Astrocyte (in vitro differentiated cells and primary cell): ENCODE results near the gene CAMK2N1. TPM values are rescaled to one million over a fixed set of nuclear protein-coding genes. Genes with fewer than 3 reads are reported as not detected.

Experiments
- DNase-seq: peaks from one replicate; pipeline ENCODE4 v3.0.0-alpha.2; 2010; ENCODE audit warnings: low read depth
- FAIRE-seq: peaks from 2 replicates; lab custom pipeline; 2011; peaks lifted over from hg19 to GRCh38; lab: Jason Lieb, UNC
- H2AFZ ChIP-seq: 2 replicates; pipeline ENCODE4 v1.6.0; 2012; ENCODE audit warnings: low read depth, low read length, inconsistent platforms
- H3K27ac ChIP-seq: 2 replicates; pipeline ENCODE4 v1.5.1; 2011; ENCODE audit warnings: low read depth, low read length, inconsistent platforms
- H3K27me3 ChIP-seq: 2 replicates; pipeline ENCODE4 v1.6.0; 2011; ENCODE audit warnings: low read length, inconsistent platforms; ENCODE audit not compliant: insufficient read depth
- H3K36me3 ChIP-seq: 2 replicates; pipeline ENCODE4 v1.5.1; 2011; ENCODE audit warnings: low read length, inconsistent platforms; ENCODE audit not compliant: insufficient read depth
- H3K4me1 ChIP-seq: 2 replicates; pipeline ENCODE4 v1.5.1; 2011; ENCODE audit warnings: low read length, inconsistent platforms; ENCODE audit not compliant: insufficient read depth
- H3K4me2 ChIP-seq: 2 replicates; pipeline ENCODE4 v1.6.0; 2012; ENCODE audit warnings: low read length, inconsistent platforms
- H3K4me3 ChIP-seq: 2 replicates; pipeline ENCODE4 v1.5.1; 2011; ENCODE audit warnings: low read depth, mild to moderate bottlenecking, low read length, inconsistent platforms; ENCODE audit not compliant: insufficient read depth
- H3K79me2 ChIP-seq: 2 replicates; pipeline ENCODE4 v1.6.0; 2012; ENCODE audit warnings: mild to moderate bottlenecking, low read length, inconsistent platforms; ENCODE audit not compliant: insufficient read depth
- H3K9ac ChIP-seq: 2 replicates; pipeline ENCODE4 v1.6.0; 2012; ENCODE audit warnings: mild to moderate bottlenecking, low read length, inconsistent platforms
- H3K9me3 ChIP-seq: 2 replicates; pipeline ENCODE4 v1.5.1; 2012; ENCODE audit warnings: low read depth, mild to moderate bottlenecking, low read length, inconsistent platforms; ENCODE audit not compliant: insufficient read depth
- H4K20me1 ChIP-seq: 2 replicates; pipeline ENCODE4 v1.6.0; 2012; ENCODE audit warnings: low read length, inconsistent platforms; ENCODE audit not compliant: insufficient read depth
- H3K27ac Mint-ChIP-seq: one replicate; pipeline ENCODE4 v1.8.0; 2021; ENCODE audit warnings: mild to moderate bottlenecking, mixed read lengths; ENCODE audit not compliant: unreplicated experiment
- H3K27me3 Mint-ChIP-seq: one replicate; pipeline ENCODE4 v1.8.0; 2021; ENCODE audit warnings: low read depth, mixed read lengths; ENCODE audit not compliant: unreplicated experiment
- H3K36me3 Mint-ChIP-seq: one replicate; pipeline ENCODE4 v1.8.0; 2021; ENCODE audit warnings: low read depth, mixed read lengths; ENCODE audit not compliant: unreplicated experiment
- H3K4me1 Mint-ChIP-seq: one replicate; pipeline ENCODE4 v1.8.0; 2021; ENCODE audit warnings: low read depth, mixed read lengths; ENCODE audit not compliant: unreplicated experiment
- H3K4me3 Mint-ChIP-seq: one replicate; pipeline ENCODE4 v1.8.0; 2021; ENCODE audit warnings: mild to moderate bottlenecking, moderate library complexity, mixed read lengths; ENCODE audit not compliant: unreplicated experiment
- H3K9me3 Mint-ChIP-seq: one replicate; pipeline ENCODE4 v1.8.0; 2021; ENCODE audit warnings: mild to moderate bottlenecking, mixed read lengths; ENCODE audit not compliant: unreplicated experiment
- EZH2 ChIP-seq: IDR thresholded peaks from 2 replicates; pipeline ENCODE4 v1.6.1; 2012; ENCODE audit warnings: mild to moderate bottlenecking, low read length, inconsistent platforms; ENCODE audit not compliant: insufficient read depth
- total RNA-seq: library from RNA; stranded (reverse); gene quantifications from 2 replicates; pipeline ENCODE4 v1.2.1, GENCODE V29; 2021
- TF ChIP-seq, protein P1 (sequence below): IDR thresholded peaks from 2 replicates; pipeline ENCODE4 v1.5.1; 2011; ENCODE audit warnings: low read depth, mild to moderate bottlenecking, inconsistent platforms, low read length, moderate library complexity; ENCODE audit not compliant: insufficient read depth

Gene CAMK2N1
- total RNA-seq, 1 donor from 2014 or later: 18.9 TPM

DNA sequence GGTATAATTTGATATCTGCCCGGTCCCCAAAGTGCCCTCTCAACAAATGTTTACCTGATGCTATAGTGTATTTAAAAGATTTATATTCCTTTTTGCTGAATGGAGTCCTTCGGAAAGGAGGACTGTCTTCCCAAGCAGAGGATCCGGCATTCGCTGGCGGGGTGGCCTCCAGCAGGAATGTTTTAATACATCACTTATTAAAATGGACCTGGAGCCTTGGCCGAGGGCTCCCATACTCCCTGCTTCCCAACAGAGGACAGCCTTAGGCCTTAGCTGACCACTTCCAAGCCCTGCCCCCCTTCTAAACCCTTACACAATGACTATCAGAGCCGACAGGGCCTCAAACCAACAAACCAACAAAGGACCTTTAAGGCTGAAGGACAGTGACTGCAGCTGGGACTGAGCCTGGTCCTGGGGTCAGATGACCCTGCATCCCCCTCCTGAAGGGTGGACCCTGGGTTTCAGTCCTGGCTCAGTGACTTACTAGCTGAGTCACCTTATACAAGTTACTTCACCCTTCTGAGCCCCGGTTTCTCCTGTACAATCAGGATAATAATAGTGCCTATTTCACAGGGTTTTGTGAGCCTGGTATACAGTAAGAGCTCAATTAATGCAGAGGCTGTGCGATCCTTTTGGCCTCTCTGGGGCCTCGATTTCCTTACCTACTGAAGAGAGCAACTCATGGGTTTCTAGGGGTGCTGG lies 5.6 kb downstream of the CAMK2N1 start:
- no peak overlapping the region for H3K4me3 ChIP-seq
- peak overlapping the region; percentile 8 for H3K4me3 Mint-ChIP-seq
- H3K27me3 Mint-ChIP-seq: peaks cover 2% of the 10 kb centered on the region
- H3K9ac ChIP-seq: no peak overlapping the region
- no peaks in the 10 kb centered on the region for H3K36me3 ChIP-seq
- no peak overlapping the region for H2AFZ ChIP-seq
- peak overlapping the region; percentile 53 for H3K27ac Mint-ChIP-seq
- H3K9me3 ChIP-seq: no peaks in the 10 kb centered on the region
- H3K27me3 ChIP-seq: no peaks in the 10 kb centered on the region
- peaks cover 26% of the 10 kb centered on the region for H3K79me2 ChIP-seq
- FAIRE-seq (no peak), DNase-seq (no peak)
- no peaks in the 10 kb centered on the region for H3K36me3 Mint-ChIP-seq
- no peaks in the 10 kb centered on the region for H3K9me3 Mint-ChIP-seq
- H4K20me1 ChIP-seq: peaks cover 46% of the 10 kb centered on the region
- H3K4me1 ChIP-seq: peaks cover 37% of the 10 kb centered on the region
- TF ChIP-seq, protein P1, sequence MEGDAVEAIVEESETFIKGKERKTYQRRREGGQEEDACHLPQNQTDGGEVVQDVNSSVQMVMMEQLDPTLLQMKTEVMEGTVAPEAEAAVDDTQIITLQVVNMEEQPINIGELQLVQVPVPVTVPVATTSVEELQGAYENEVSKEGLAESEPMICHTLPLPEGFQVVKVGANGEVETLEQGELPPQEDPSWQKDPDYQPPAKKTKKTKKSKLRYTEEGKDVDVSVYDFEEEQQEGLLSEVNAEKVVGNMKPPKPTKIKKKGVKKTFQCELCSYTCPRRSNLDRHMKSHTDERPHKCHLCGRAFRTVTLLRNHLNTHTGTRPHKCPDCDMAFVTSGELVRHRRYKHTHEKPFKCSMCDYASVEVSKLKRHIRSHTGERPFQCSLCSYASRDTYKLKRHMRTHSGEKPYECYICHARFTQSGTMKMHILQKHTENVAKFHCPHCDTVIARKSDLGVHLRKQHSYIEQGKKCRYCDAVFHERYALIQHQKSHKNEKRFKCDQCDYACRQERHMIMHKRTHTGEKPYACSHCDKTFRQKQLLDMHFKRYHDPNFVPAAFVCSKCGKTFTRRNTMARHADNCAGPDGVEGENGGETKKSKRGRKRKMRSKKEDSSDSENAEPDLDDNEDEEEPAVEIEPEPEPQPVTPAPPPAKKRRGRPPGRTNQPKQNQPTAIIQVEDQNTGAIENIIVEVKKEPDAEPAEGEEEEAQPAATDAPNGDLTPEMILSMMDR: no peak
- no peak for TF ChIP-seq EZH2
- no peak overlapping the region for H3K4me2 ChIP-seq
- peaks cover 33% of the 10 kb centered on the region for H3K4me1 Mint-ChIP-seq
- no peak overlapping the region for H3K27ac ChIP-seq

DNA sequence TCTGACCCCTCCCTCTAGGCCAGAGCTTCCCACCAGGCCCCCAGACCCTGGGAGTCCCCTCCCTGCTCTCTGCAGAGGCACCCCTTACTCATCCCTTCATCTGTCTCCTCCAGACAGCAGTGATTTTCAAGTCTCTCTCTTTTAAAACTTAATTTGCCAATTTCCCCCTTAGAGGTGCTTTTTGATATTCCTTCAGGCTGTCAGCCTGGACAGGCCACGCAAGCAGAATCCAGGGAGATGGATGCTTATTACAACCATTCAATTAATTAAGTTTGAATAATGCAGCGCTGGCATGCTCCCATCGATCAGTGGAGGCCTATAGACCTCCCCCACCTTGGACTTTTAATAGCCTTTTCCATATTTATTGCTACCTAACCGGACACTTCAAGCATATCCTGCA lies 6.2 kb downstream of the CAMK2N1 start:
- H3K4me3 ChIP-seq: no peak overlapping the region
- H4K20me1 ChIP-seq: peaks cover 43% of the 10 kb centered on the region
- no peak overlapping the region for H2AFZ ChIP-seq
- Mint-ChIP-seq H3K9me3 (no peaks in the 10 kb centered on the region), H3K27ac (peak overlapping the region; percentile 53), H3K4me3 (no peak overlapping the region), H3K4me1 (peaks cover 33% of the 10 kb centered on the region), H3K27me3 (peaks cover 2% of the 10 kb centered on the region), H3K36me3 (no peaks in the 10 kb centered on the region)
- H3K27ac ChIP-seq: no peak overlapping the region
- no peak overlapping the region for H3K9ac ChIP-seq
- peaks cover 35% of the 10 kb centered on the region for H3K4me1 ChIP-seq
- TF ChIP-seq, protein P1: no peak
- TF ChIP-seq EZH2: no peak
- H3K79me2 ChIP-seq: peaks cover 22% of the 10 kb centered on the region
- no peak for FAIRE-seq
- no peaks in the 10 kb centered on the region for H3K27me3 ChIP-seq
- DNase-seq: no peak
- H3K36me3 ChIP-seq: no peaks in the 10 kb centered on the region
- H3K4me2 ChIP-seq: no peak overlapping the region
- H3K9me3 ChIP-seq: no peaks in the 10 kb centered on the region

DNA sequence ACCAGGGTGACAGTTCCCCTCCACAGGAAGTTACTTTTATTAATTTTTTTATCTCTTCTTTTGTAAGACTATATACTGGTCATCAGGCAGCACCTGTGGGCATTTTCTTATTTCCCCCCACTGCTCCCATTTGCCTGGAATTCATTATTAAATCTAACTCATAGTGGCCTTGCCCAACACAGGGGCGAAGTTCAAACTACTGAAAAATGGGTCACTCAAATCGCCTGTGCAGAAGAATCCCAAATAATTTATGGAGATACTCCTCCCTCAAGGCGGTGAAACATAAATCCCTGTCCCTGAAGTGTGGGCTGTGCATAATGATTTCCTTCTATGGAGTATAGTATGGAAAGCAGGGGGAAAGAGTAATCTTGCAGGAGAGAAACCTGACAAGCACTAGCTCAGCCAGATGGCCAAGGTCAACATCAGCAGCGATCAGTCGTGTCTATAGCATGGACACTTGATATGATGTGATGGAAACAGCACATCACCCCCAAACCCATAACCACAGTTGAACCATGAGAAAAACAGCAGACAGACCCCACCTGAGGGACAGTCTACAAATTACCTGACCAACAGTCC lies 7.9 kb downstream of the CAMK2N1 start:
- no peak overlapping the region for H3K27ac ChIP-seq
- FAIRE-seq: no peak

More for the DNA sequence above, 7.9 kb downstream of the CAMK2N1 start:
- Histone ChIP-seq H3K9me3 (no peaks in the 10 kb centered on the region), H3K79me2 (peaks cover 6% of the 10 kb centered on the region), H3K4me3 (no peak overlapping the region), H3K4me1 (peaks cover 24% of the 10 kb centered on the region), H3K27me3 (no peaks in the 10 kb centered on the region), H2AFZ (no peak overlapping the region), H4K20me1 (peaks cover 27% of the 10 kb centered on the region), H3K9ac (no peak overlapping the region), H3K36me3 (no peaks in the 10 kb centered on the region), H3K4me2 (no peak overlapping the region)
- no peak for DNase-seq
- Mint-ChIP-seq H3K4me1 (peaks cover 30% of the 10 kb centered on the region), H3K9me3 (no peaks in the 10 kb centered on the region), H3K27me3 (peaks cover 7% of the 10 kb centered on the region), H3K4me3 (no peak overlapping the region), H3K36me3 (peaks cover 1% of the 10 kb centered on the region), H3K27ac (no peak overlapping the region)
- TF ChIP-seq, protein P1: no peak
- no peak for TF ChIP-seq EZH2
